ENCODE data around the gene WDR4.
"Not testable (repeated sequence)": the region's sequence is repeated elsewhere in the genome, so short reads cannot be mapped to it uniquely, and the experiment has no call there.

WDR4 gene

DNA sequence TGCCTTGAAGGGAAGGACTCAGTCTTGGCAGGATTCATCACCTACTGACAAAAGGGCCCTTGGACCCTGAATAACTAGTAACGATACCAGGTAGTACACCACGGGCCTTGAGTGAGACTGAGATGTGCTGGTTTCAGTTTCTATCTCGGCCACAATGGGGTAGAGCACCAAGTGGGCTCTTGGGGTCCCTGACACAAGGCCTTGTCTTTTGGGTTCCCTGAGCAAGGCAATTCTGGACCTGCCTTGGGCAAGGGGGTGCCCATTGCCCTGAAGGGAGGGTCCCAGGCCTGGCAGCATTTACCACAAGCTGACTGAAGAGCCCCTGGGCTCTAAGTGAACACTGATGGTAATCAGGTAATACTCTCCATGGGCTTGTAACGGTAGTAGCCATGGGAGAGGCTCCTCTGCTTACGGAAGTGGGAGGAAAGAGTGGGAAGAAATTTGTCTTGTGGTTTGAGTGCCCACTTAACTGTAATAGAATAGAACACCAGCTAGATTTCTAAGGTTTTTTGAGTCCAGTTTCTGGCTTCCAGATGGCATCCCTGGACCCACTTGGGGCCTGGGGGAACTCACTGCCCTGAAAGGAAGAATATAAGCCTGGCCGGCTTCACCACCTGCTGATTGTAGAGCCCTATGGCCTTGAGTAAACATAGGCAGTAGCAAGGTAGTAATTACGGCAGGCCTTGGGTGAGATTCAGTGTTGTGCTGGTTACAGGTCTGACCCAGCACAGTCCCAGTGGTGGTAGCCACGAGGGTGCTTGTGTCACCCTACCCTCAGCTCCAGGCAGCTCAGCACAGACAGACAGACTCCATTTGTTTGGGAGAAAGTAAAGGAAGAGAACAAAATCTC is 58.5 kb downstream of the WDR4 start:
- Histone ChIP-seq H3K9me3 (ENCODE audit: insufficient read depth, low read depth, low read length) (peaks cover 13% of the 10 kb centered on the region; the same call in 1 of the 2 replicates), H3K4me3 (ENCODE audit: low read length) (no peak overlapping the region), H3K9ac (ENCODE audit: low read depth, low read length) (no peak overlapping the region), H3K27me3 (ENCODE audit: insufficient read depth, low read length) (no peaks in the 10 kb centered on the region), H3K36me3 (ENCODE audit: insufficient read depth, low read length) (no peaks in the 10 kb centered on the region), H3K4me1 (ENCODE audit: insufficient read depth, low read length) (no peaks in the 10 kb centered on the region), H3K27ac (ENCODE audit: low read depth, low read length) (no peak overlapping the region)
- WGBS = 85% methylated on average over 8 of the region's 8 CpGs

DNA sequence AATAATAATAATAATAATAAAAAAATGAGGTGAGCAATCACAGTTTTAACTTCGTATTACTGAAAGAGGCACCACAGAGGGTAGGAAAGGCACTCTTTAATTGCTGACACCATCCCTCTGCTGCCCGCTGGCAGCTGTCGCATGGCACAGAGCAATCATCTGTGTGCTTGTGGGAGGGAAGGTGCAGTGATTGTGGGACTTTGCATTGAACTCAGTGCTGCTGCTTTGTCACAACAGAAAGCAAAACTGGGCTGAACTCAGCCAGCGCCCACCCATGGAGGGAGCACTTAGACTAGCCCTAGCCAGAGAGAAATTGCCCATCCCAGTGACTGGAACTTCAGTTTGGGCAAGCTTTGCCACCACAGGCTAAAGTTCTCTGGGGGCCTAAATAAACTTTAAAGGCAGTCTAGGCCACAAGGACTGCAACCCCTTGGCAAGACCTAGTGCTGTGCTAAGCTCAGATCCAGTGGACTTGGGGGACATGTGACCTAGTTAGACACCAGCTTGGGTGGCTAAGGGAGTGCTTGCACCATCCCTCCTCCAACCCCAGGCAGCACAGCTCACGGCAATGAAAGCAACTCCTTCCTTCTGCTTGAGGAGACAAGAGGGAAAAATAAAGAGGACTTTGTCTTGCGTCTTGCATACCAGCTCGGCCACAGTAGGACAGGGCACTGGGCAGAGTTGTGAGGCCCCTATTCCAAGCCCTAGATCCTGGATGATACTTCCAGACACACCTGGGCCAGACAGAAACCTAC is 59.3 kb downstream of the WDR4 start:
- no peaks in the 10 kb centered on the region for H3K36me3 ChIP-seq (ENCODE audit: insufficient read depth, low read length)
- no peak overlapping the region for H3K4me3 ChIP-seq (ENCODE audit: low read length)
- 91% methylated on average over 7 of the region's 7 CpGs for WGBS
- H3K9ac ChIP-seq (ENCODE audit: low read depth, low read length) = no peak overlapping the region
- H3K9me3 ChIP-seq (ENCODE audit: insufficient read depth, low read depth, low read length) = peaks cover 20% of the 10 kb centered on the region
- H3K27ac ChIP-seq (ENCODE audit: low read depth, low read length) = no peak overlapping the region
- H3K4me1 ChIP-seq (ENCODE audit: insufficient read depth, low read length) = no peaks in the 10 kb centered on the region
- no peaks in the 10 kb centered on the region for H3K27me3 ChIP-seq (ENCODE audit: insufficient read depth, low read length)

DNA sequence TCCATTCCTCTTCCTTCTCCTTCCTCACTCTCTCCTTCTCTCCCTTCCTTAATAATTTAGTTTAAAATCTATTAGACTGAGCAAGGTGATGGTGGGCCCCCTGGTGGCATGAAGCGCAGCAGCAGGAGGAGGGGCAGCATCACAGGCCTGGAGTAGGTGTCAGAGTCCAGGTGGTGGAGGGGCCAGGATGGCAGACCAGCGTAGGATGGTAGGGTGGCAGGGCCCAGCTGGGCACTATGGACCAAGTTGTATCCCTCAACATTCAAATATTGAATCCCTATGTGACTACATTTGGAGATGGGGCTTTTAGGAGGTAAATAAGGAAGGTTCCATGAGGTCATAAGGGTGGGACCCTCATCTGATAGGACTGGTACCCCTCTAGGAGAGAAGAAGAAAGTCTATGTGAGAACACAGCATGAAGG is 61.0 kb downstream of the WDR4 start:
- H3K4me1 ChIP-seq (ENCODE audit: insufficient read depth, low read length) = no peaks in the 10 kb centered on the region
- no peak overlapping the region for H3K27ac ChIP-seq (ENCODE audit: low read depth, low read length)
- peaks cover 34% of the 10 kb centered on the region for H3K9me3 ChIP-seq (ENCODE audit: insufficient read depth, low read depth, low read length)
- no peaks in the 10 kb centered on the region for H3K36me3 ChIP-seq (ENCODE audit: insufficient read depth, low read length)
- no peaks in the 10 kb centered on the region for H3K27me3 ChIP-seq (ENCODE audit: insufficient read depth, low read length)
- 64% methylated on average over 2 of the region's 2 CpGs for WGBS
- H3K4me3 ChIP-seq (ENCODE audit: low read length) = no peak overlapping the region
- H3K9ac ChIP-seq (ENCODE audit: low read depth, low read length) = no peak overlapping the region

DNA sequence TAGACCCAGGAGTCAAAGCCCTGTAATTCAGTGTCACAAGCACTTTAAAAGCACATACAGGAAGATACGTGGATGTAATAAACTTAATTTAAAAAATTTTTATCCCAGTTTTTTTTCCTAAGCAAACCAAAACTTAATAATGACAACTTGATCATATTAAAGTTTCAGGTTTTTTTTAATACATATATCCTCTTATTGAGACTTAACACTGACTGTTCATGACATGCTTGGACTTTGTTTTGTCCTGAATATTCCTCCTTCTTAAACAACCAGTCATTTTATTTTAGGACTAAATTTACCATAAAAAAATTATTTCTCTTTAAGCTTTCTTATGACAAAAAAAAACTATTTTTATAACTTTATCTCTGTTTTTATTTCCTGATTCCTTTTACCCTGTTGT is 64.1 kb downstream of the WDR4 start:
- peaks cover 34% of the 10 kb centered on the region for H3K9me3 ChIP-seq (ENCODE audit: insufficient read depth, low read depth, low read length)

DNA sequence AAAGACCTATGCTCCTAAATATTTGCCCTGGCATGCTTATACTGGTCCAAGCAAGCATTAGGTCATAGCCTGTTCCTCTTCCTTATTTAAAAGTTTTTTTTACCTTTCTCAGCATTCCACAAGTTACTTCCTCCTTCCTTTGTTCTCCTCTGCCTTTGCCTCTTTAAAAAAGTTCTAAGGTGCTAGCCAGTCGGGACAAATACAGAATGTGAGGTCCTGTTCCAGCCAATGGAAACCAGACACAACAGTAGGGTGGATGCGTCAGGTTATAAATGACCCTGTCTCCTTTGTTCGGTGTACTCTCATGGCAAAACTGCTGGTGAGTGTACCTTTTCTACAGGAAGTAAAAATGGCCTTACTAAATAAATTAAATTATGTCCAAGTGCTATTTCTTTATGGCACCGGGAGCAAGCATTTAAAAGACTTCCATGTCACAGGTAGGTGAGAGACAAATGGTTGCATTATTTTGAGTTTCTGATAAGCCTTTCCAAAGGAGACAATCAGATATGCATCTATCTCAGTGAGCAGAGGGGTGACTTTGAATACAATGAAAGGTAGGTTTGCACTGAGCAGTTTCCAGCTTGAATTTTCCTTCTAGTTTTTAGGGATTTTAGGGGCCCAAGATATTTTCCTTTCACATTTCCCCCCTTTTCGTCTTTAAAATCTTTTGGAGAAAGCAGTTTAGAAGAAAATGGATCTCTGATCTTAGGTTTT is 66.7 kb downstream of the WDR4 start:
- 72% methylated on average over 5 of the region's 5 CpGs for WGBS
- H3K27ac ChIP-seq (ENCODE audit: low read depth, low read length) = peak overlapping the region; percentile 18; the same call in 1 of the 2 replicates
- peaks cover 23% of the 10 kb centered on the region for H3K4me1 ChIP-seq (ENCODE audit: insufficient read depth, low read length)
- H3K4me3 ChIP-seq (ENCODE audit: low read length); H3K9ac ChIP-seq (ENCODE audit: low read depth, low read length); H3K27me3 ChIP-seq (ENCODE audit: insufficient read depth, low read length); H3K36me3 ChIP-seq (ENCODE audit: insufficient read depth, low read length): not testable (repeated sequence)
- H3K9me3 ChIP-seq (ENCODE audit: insufficient read depth, low read depth, low read length) = peaks cover 34% of the 10 kb centered on the region

More for the DNA sequence above, 64.1 kb downstream of the WDR4 start:
- Histone ChIP-seq H3K4me3 (ENCODE audit: low read length) (no peak overlapping the region), H3K4me1 (ENCODE audit: insufficient read depth, low read length) (peaks cover 2% of the 10 kb centered on the region; the same call in 1 of the 2 replicates), H3K9ac (ENCODE audit: low read depth, low read length) (no peak overlapping the region), H3K27me3 (ENCODE audit: insufficient read depth, low read length) (no peaks in the 10 kb centered on the region), H3K36me3 (ENCODE audit: insufficient read depth, low read length) (no peaks in the 10 kb centered on the region), H3K27ac (ENCODE audit: low read depth, low read length) (no peak overlapping the region)
- WGBS = no CpG with 5 or more reads among the region's 1 CpG

DNA sequence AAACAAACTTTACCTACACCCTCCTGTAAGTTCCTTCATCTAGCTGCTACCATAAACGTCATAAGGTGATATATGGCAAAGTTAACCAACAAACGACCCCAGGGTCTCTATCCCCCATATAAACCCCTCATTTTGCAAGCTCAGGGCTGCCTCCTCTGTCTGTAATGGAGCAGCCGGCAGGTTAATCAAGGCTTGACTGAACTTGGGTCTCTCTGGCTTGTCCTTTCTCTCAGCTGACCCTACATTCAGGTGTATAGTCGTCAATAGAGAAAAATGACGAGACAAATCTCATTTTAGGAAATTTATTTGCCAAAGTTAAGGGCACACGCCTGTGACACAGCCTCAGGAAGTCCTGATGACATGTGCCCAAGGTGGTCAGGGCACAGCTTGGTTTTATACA is 67.4 kb downstream of the WDR4 start:
- Histone ChIP-seq H3K4me3 (ENCODE audit: low read length) (no peak overlapping the region), H3K9me3 (ENCODE audit: insufficient read depth, low read depth, low read length) (peaks cover 31% of the 10 kb centered on the region), H3K27me3 (ENCODE audit: insufficient read depth, low read length) (no peaks in the 10 kb centered on the region), H3K36me3 (ENCODE audit: insufficient read depth, low read length) (no peaks in the 10 kb centered on the region), H3K9ac (ENCODE audit: low read depth, low read length) (no peak overlapping the region), H3K4me1 (ENCODE audit: insufficient read depth, low read length) (peaks cover 28% of the 10 kb centered on the region), H3K27ac (ENCODE audit: low read depth, low read length) (peak overlapping the region; percentile 41; the same call in 1 of the 2 replicates)
- 73% methylated on average over 6 of the region's 6 CpGs for WGBS

DNA sequence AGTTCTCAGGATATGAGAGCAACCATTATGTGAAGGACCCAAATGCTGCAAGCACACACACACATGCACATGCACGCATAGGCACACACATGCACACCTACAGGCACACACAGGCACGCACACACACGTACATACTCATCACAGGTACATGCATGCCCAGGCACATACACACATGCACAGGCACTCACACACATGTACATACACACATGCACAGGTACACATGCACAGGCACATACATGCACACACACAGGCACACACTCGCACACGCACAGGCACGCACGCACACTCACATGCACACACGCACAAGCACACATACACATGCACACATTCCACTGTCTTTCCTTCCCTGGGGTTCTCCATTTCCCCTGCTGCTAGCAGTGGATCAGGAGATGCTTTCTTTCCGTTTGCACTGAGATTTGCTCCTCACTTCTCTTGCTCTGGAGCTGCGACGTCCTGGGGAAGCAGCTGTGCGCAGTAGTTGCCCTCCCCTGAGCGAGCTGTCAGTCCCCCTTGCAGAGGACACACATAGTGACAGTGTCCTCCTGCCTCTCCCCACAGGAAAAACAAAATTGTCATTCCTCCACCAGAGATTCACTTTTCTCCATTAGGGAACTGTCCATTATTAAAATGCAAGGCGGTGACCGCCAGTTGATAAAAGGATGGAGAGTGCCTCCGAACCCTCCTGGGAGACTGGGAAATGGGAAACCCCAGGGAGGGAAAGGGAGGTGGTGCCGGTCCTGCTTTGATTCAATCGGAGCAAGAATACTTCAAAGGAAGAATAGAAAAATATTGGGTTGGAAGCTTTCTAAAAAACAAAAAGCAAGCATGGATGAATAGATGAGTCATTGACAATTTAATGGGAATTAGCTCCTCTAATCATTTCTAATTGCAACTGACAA is 69.5 kb downstream of the WDR4 start:
- H3K4me3 ChIP-seq (ENCODE audit: low read length) = no peak overlapping the region
- no peak overlapping the region for H3K9ac ChIP-seq (ENCODE audit: low read depth, low read length)
- no peaks in the 10 kb centered on the region for H3K27me3 ChIP-seq (ENCODE audit: insufficient read depth, low read length)
- H3K4me1 ChIP-seq (ENCODE audit: insufficient read depth, low read length) = peaks cover 41% of the 10 kb centered on the region
- no peaks in the 10 kb centered on the region for H3K36me3 ChIP-seq (ENCODE audit: insufficient read depth, low read length)
- 64% methylated on average over 18 of the region's 18 CpGs for WGBS
- H3K27ac ChIP-seq (ENCODE audit: low read depth, low read length) = no peak overlapping the region
- peaks cover 12% of the 10 kb centered on the region for H3K9me3 ChIP-seq (ENCODE audit: insufficient read depth, low read depth, low read length)

DNA sequence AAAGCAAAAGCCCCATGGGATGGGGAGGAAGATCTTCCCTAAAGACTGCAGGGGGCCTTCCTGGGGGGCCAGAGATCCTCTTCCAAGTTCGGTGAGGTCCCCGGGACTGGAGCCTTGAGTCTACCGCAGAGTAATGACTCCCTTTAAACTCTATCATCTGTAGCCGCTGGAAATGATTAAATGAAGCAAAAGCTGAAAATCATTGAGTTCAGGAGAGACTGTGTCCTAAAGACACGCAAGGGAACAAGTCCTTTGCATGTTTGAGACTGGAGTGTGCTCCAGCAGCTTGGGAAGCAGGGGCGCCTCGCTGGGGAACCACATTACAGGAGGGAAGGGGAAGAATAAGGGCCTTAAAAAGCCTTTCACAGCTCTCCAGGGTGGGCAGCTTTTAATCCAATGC is 70.2 kb downstream of the WDR4 start:
- Histone ChIP-seq H3K4me3 (ENCODE audit: low read length) (no peak overlapping the region), H3K4me1 (ENCODE audit: insufficient read depth, low read length) (peaks cover 41% of the 10 kb centered on the region), H3K9ac (ENCODE audit: low read depth, low read length) (no peak overlapping the region), H3K27ac (ENCODE audit: low read depth, low read length) (no peak overlapping the region), H3K27me3 (ENCODE audit: insufficient read depth, low read length) (no peaks in the 10 kb centered on the region), H3K36me3 (ENCODE audit: insufficient read depth, low read length) (no peaks in the 10 kb centered on the region), H3K9me3 (ENCODE audit: insufficient read depth, low read depth, low read length) (peaks cover 6% of the 10 kb centered on the region)
- 77% methylated on average over 7 of the region's 7 CpGs for WGBS

DNA sequence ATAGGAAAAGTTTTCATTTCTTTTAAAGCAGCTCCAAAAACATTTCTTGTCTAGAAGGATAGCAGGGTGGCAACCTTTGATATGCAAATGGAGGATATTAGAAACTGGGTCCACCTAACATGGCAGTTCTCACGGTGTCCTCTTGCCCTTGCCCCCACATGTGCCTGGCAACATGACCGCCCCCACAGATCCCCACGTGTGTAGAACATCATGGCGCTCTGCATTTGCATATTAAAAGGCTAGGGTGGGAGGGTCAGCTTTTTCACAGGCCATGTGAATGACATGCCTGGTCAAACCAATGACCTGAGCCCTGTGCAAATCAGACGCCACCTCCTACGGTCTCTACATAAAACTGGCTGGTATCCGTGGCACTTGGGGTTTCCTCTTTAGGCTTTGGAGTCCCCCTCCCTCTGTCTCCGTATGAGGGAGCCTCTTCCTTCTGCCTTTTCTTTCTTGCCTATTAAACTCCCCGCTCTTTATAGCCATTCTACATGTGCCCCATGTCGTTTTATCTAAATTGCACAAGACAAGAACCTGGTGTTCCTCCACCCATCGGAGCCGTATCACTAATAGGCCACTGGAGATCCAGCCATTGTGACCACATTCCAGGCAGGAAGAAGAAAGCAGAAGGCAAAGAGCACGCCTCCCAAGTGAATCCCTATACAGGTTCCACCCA is 71.3 kb downstream of the WDR4 start:
- no peak overlapping the region; the same call in 1 of the 2 replicates for H3K27ac ChIP-seq (ENCODE audit: low read depth, low read length)
- 54% methylated on average over 13 of the region's 13 CpGs for WGBS

DNA sequence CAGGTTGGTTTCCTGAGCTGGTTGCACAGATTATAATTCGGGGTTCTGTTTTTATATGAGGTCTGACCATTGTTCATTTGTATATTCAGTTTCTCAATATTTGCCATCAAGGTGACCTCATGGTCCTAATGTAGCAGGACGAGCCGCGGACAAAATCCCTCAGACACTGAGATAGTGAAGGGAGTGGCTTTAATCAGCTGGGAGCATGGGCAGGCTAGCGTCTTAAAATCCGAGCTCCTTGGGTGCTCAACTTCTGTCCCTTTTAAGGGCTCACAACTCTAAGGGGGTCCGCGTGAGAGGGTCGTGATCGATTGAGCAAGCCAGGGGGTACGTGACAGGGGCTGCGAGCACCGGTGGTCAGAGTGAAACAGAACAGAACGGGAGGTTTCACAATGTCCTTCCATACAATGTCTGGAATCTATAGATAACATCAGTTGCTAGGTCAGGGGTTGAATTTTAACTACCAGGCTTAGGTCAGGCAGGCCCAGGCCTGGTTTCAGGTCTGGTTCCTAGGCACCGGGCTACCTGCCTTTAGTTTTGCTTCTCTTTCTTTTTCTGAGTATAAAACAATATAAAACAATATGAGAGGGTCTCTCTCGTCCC is 71.9 kb downstream of the WDR4 start:
- WGBS = 51% methylated on average over 15 of the region's 16 CpGs
- H3K27me3 ChIP-seq (ENCODE audit: insufficient read depth, low read length); H3K9me3 ChIP-seq (ENCODE audit: insufficient read depth, low read depth, low read length); H3K36me3 ChIP-seq (ENCODE audit: insufficient read depth, low read length); H3K9ac ChIP-seq (ENCODE audit: low read depth, low read length); H3K4me3 ChIP-seq (ENCODE audit: low read length): not testable (repeated sequence)
- Histone ChIP-seq H3K27ac (ENCODE audit: low read depth, low read length) (peak overlapping the region; percentile 75; the same call in 1 of the 2 replicates), H3K4me1 (ENCODE audit: insufficient read depth, low read length) (peaks cover 47% of the 10 kb centered on the region)

More for the DNA sequence above, 71.3 kb downstream of the WDR4 start:
- no peaks in the 10 kb centered on the region for H3K36me3 ChIP-seq (ENCODE audit: insufficient read depth, low read length)
- H3K4me1 ChIP-seq (ENCODE audit: insufficient read depth, low read length) = peaks cover 45% of the 10 kb centered on the region
- no peaks in the 10 kb centered on the region for H3K9me3 ChIP-seq (ENCODE audit: insufficient read depth, low read depth, low read length)
- no peaks in the 10 kb centered on the region for H3K27me3 ChIP-seq (ENCODE audit: insufficient read depth, low read length)
- H3K4me3 ChIP-seq (ENCODE audit: low read length) = no peak overlapping the region
- no peak overlapping the region for H3K9ac ChIP-seq (ENCODE audit: low read depth, low read length)

All from HUES64 (cell line).